Pancreas (tissue), 10 donors: Measurements from ENCODE around the gene VAPB. TPM values are rescaled to one million over a fixed set of nuclear protein-coding genes. Genes with fewer than 3 reads are reported as not detected.

ENCODE experiments used
- ATAC-seq, 4 donors: fragments of 200-7000 bp; cut with Tn5 transposase; one replicate each; pipeline versions ENCODE4 v1.8.0 to v1.9.1; 2020; ENCODE audit warnings: mild to moderate bottlenecking in 4 of 4, moderate library complexity in 4 of 4
- DNase-seq, 6 donors: peaks; one replicate each; pipeline ENCODE4 v3.0.0-alpha.2; 2020
- FAIRE-seq: peaks from 2 replicates; lab custom pipeline; 2012; peaks lifted over from hg19 to GRCh38; lab: Jason Lieb, UNC
- H3K27ac ChIP-seq, 4 donors: fragments of 200-600 bp; sonication (generic); 1 replicate in 3 of 4; 2 replicates in 1 of 4; pipeline versions ENCODE4 v1.5.0 to v1.8.0; 2020
- H3K27me3 ChIP-seq, 4 donors: fragments of 200-600 bp; one replicate each; pipeline ENCODE4 v1.8.0; 2021
- H3K36me3 ChIP-seq, 3 donors: fragments of 200-600 bp; sonication (generic) in 1 of 3; one replicate each; pipeline versions ENCODE4 v1.5.0 to v1.8.0; 2020 to 2021
- H3K4me1 ChIP-seq, 3 donors: fragments of 200-600 bp; one replicate each; pipeline ENCODE4 v1.8.0; 2021
- H3K4me3 ChIP-seq, 4 donors: fragments of 200-600 bp; sonication (generic) in 2 of 4; one replicate each; pipeline versions ENCODE4 v1.5.0 to v1.8.0; 2020 to 2021
- H3K9me3 ChIP-seq, 4 donors: fragments of 200-600 bp; one replicate each; pipeline ENCODE4 v1.8.0; 2021
- WGBS, 2 donors: extraction: QIAGEN DNeasy Blood & Tissue Kit; methylation state at CpG; one replicate each; pipeline ENCODE4 v1.1.7; 2013; 5-methylcytosine and 5-hydroxymethylcytosine counted together
- intact Hi-C, 3 donors: fragments of 100-400 bp; cut with DNase I; formaldehyde crosslinking; loops; one replicate each; pipeline versions ENCODE4 v1.11.1 to v1.14.2; 2022
- polyA plus RNA-seq, 2 donors: library from polyadenylated mRNA; stranded (reverse); fragments of 200-250 nt; gene quantifications; one replicate each; pipeline ENCODE4 v1.2.3, GENCODE V29; 2013
- total RNA-seq, 6 donors: library from RNA; stranded (reverse); fragmentation: NEBNext Ultra II Directional in 4 of 6; extraction: Animal tissue kit (Norgen Biotek cat#: 25700) in 4 of 6; gene quantifications; one replicate each; pipeline versions ENCODE4 v1.2.1 to v1.2.4, GENCODE V29; 2021 to 2023
- TF ChIP-seq, protein P1 (sequence below), 4 donors: fragments of 200-600 bp; sonication (generic) in 3 of 4; IDR thresholded peaks; one replicate each; pipeline versions ENCODE4 v1.5.0 to v1.8.0; 2021; ENCODE audit warnings: antibody characterized with exemption in 4 of 4
- donor health status: healthy with polysubstance abuse.
- donor health status: DM: no; HTN: no; CAD: no; lungs with moderate emphysema.
- donor health status: DM: no; HTN: no; CAD: no.
- donor health status: control.
- donor health status: control.
- donor health status: Bipolar disorder and iron deficiency.
- donor health status: DM: yes; HTN: yes; CAD: no.
- donor health status: DM: no; HTN: no; CAD: no.
- donor health status: DM: no; HTN: no; CAD: no.
- donor health status: DM: yes; HTN: yes; CAD: no.

The VAPB gene
- total and polyA plus RNA-seq, 8 donors: 9.6 to 30.3 (median 20.6) TPM

DNA sequence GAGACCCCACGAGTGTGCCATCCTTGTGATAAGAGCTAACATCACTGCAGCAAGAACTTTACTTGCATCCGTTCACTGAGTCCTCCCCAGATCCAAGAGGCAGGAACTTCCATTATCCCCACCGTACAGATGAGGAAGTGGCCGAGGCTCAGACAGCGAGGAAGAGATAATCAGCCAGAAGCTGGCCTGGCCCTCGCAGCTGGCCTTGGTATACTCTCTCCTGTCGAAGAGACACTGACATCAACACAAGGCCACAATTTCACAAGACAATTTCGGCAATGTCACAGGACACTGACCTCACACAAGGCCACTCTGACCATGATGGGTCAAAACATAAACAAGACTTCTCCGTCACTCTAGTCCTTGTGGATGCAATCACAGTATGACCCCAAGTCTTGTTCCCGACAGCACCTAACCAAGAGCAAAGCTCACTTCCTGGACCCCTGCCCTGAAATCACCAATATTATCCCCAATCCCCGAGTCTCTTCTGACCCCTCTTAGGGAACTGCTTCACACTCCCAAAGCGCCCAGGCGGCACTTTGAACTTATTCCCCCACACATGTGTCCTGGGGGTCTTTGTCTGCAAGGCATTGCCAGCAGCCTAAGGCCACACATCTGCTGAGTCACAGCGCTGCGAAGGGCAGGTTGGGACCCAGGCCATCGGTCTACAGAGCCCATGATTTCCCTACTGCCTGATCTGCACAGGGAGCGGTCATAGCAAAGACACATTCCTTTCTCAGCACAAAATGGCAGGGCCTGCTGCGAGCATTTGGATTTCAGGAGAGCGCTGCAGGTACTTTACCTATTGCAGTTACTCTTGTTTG is 14.8 kb upstream of the VAPB start:
- no peak overlapping the region for H3K27ac ChIP-seq
- H3K36me3 ChIP-seq: no peaks in the 10 kb centered on the region
- intact Hi-C loops: no loop called here
- TF ChIP-seq, protein P1, sequence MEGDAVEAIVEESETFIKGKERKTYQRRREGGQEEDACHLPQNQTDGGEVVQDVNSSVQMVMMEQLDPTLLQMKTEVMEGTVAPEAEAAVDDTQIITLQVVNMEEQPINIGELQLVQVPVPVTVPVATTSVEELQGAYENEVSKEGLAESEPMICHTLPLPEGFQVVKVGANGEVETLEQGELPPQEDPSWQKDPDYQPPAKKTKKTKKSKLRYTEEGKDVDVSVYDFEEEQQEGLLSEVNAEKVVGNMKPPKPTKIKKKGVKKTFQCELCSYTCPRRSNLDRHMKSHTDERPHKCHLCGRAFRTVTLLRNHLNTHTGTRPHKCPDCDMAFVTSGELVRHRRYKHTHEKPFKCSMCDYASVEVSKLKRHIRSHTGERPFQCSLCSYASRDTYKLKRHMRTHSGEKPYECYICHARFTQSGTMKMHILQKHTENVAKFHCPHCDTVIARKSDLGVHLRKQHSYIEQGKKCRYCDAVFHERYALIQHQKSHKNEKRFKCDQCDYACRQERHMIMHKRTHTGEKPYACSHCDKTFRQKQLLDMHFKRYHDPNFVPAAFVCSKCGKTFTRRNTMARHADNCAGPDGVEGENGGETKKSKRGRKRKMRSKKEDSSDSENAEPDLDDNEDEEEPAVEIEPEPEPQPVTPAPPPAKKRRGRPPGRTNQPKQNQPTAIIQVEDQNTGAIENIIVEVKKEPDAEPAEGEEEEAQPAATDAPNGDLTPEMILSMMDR (IDR thresholded peaks at IDR 0.05): no peak
- H3K4me3 ChIP-seq: no peak overlapping the region
- H3K27me3 ChIP-seq: no peaks in the 10 kb centered on the region
- FAIRE-seq (no peak), ATAC-seq (no peak), DNase-seq (no peak)
- H3K4me1 ChIP-seq: no peaks in the 10 kb centered on the region
- 71 to 79% methylated on average over 19 of the region's 19 CpGs for WGBS, 2 donors
- H3K9me3 ChIP-seq: no peaks in the 10 kb centered on the region

DNA sequence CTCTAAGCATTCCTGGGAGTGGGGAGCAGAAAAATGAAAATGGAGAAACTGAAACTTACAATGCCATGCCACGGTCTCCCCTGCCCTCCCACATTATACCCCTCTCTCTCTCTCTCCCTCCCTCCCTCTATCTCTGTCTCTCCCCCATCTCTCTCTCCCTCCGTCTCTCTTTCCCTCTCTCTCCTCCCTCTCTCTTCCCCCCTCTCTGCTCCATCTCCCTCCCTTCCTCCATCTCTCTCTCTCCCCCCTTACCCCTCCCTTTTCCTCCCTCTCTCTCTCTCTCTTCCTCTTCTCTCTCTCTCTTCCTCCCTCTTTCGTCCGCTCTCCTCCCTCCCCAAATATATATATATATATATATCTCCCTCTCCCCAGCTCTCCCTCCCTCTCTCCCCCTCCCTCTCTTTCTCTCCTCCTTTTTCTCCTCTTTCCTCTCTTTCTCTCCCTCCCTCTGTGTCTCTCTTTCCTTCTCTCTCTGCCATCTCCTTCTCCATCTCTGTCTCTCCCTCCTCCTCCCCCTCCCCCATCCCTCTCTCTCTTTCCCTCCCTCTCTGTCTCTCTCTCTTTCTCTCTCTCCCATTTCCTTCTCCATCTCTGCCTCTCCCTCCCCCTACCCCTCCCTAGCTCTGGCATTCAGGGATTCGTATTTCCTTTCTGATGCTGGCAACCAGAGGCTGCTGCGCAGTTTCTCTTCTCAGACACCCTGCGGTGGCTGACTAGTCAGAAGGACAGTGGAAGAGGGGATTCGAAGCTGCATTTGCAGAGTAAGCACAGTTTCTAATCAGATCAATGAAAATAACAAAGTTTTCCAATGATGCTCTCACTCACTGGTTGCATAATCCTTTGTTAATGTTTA is 13.9 kb upstream of the VAPB start:
- no peaks in the 10 kb centered on the region for H3K9me3 ChIP-seq
- H3K27ac ChIP-seq: no peak overlapping the region
- no peak overlapping the region for H3K4me3 ChIP-seq
- 34 to 42% methylated on average over 8 of the region's 8 CpGs for WGBS, 2 donors
- intact Hi-C loops: no loop called here
- no peak for FAIRE-seq
- no peak for DNase-seq
- H3K36me3 ChIP-seq: no peaks in the 10 kb centered on the region
- no peaks in the 10 kb centered on the region for H3K4me1 ChIP-seq
- ATAC-seq: no peak
- TF ChIP-seq, protein P1 (IDR thresholded peaks at IDR 0.05): no peak
- H3K27me3 ChIP-seq: no peaks in the 10 kb centered on the region

DNA sequence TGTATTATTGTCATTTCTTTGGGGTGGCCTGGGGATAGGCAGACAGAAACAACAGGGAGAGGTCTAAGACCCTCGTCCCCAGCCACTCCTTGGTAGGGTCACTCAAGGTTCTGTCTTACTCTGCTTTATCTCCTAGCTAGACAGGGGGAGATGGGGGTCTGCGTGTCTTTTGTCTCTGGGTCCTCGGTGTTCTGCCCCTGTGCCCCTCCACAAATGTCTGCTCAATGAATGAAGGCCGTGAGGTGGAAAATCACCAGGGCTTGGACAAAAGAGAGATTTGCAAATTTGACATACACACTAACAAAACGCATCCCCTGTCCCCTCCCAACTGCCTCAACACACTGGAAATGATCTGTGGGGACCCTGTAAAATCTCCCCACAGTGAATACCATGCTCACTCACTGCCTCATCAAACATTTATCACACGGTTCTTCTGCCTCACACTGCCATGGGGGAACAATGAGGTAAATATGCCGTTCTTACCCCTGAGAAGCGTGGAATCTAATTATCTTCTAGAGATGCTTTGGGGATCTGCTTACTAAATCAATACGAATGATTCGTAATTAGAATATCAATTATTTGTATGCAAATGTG is 13.2 kb upstream of the VAPB start:
- FAIRE-seq (no peak), DNase-seq (no peak), ATAC-seq (no peak)
- intact Hi-C loops: no loop called here
- H3K36me3 ChIP-seq: no peaks in the 10 kb centered on the region
- TF ChIP-seq, protein P1 (IDR thresholded peaks at IDR 0.05): no peak
- H3K27ac ChIP-seq: no peak overlapping the region
- no peaks in the 10 kb centered on the region for H3K9me3 ChIP-seq
- H3K27me3 ChIP-seq: no peaks in the 10 kb centered on the region
- 47 to 54% methylated on average over 10 of the region's 10 CpGs for WGBS, 2 donors
- no peaks in the 10 kb centered on the region for H3K4me1 ChIP-seq
- H3K4me3 ChIP-seq: no peak overlapping the region

DNA sequence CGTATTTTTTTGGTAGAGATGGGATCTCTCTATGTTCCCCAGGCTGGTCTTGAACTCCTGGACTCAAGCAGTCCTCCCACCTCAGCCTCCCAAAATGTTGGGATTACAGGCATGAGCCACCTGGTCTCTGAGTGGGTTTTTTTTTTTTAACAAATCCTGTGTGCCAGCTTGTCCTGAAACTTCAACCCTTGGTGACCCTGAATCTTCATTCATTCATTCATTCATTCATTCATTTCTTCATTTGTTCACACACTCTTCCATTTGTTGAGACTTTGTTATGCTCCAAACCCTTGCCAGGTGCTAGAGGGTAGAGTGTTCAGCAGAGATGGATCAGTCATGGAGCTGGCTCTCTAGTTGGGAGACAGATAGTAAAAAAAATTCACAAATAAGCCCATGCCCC is 12.0 kb upstream of the VAPB start:
- H3K27ac ChIP-seq: no peak overlapping the region
- no peaks in the 10 kb centered on the region for H3K9me3 ChIP-seq
- no peak for FAIRE-seq
- no peaks in the 10 kb centered on the region for H3K4me1 ChIP-seq
- WGBS, 2 donors: 51 to 62% methylated on average over 1 of the region's 1 CpG
- TF ChIP-seq, protein P1 (IDR thresholded peaks at IDR 0.05): no peak
- intact Hi-C loops: no loop called here
- no peak for ATAC-seq
- H3K27me3 ChIP-seq: no peaks in the 10 kb centered on the region
- H3K36me3 ChIP-seq: no peaks in the 10 kb centered on the region
- no peak for DNase-seq
- no peak overlapping the region for H3K4me3 ChIP-seq
